Central memory CD4-positive, alpha-beta T cell (primary cell): ENCODE measurements around the gene MAPK7.
"Not testable (repeated sequence)": the region's sequence is repeated elsewhere in the genome, so short reads cannot be mapped to it uniquely, and the experiment has no call there.

Experiments
- DNase-seq: peaks from one replicate; pipeline ENCODE4 v3.0.0; 2022

MAPK7 gene

DNA sequence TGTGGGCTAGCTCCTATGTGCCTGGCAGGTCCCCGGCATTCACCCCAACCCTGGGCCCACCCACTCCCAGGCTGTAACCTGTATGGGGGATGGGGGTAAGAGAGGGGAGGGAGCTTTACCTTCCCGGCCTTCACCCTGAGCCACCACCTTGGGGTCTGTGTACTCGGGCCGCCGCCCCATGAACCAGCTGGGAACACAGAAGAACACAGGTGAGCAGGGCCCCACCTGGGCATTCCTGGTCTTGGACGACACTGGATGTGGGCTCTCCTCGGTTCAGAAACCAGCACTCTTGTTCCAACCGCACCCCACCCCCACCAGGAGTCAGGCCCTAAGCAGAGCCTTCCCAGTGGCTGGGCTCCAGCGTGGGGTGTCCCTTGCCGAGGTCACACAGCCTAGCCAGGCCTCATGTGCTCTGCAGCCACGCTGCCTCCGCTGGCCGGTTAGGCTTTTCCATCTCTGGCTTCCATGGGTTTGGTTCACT lies 34.6 kb upstream of the MAPK7 start:
- DNase-seq, result no peak

DNA sequence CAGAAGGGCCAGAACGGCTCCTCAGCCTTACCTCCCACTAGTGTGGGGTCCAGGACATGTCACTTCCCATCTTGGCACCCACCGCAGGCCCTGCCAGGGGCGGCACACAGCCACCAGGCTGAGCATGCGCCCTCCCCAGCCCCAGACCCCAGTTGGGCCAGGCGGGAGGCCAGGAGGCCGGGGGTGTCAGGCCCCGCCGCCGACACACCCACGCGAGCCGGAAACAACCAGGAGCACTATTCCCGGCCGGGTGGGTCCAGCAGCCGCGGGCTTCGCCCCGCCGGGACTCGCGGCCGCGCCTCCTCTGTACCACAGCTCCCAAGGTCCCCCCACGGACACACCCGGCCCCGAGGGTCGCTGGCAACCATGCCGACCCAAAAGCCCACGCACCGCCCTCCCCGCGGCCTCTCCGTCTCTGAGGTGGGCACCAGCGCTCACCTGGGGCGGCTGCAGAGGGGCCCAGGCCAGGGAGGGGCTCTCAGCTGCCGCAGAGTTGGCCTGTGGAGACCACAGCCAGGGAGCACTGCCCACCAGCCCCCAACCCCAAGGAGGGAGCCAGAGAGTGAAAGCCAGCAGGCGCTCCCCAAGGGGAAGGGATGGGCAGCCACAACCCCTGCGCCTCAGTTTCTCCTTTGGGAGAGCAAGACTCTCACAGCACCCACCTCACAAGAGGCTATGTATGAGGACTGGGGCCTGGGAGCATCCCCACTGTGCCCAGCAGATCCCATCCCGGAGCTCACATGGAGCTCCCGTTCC lies 33.8 kb upstream of the MAPK7 start:
- no peak for DNase-seq

DNA sequence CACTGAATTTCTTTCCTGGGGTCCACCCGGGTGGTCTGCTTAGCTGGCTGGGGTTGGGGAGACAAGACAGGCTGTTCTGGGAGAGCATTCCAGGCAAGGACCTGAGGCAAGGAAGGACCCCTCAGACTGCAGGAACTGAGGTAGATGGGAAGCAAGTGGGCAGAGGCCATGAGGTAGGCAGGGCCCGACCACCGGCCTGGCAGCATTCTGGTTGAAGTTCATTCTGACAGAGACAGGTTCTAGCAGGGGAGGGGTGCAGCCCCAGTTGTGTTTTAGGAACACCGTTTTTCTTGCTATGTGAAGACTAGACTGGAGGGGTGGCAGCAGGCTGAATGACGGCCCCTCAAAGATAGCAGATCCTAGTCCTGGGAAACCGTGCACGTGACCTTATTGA lies 33.2 kb upstream of the MAPK7 start:
- DNase-seq, result no peak

DNA sequence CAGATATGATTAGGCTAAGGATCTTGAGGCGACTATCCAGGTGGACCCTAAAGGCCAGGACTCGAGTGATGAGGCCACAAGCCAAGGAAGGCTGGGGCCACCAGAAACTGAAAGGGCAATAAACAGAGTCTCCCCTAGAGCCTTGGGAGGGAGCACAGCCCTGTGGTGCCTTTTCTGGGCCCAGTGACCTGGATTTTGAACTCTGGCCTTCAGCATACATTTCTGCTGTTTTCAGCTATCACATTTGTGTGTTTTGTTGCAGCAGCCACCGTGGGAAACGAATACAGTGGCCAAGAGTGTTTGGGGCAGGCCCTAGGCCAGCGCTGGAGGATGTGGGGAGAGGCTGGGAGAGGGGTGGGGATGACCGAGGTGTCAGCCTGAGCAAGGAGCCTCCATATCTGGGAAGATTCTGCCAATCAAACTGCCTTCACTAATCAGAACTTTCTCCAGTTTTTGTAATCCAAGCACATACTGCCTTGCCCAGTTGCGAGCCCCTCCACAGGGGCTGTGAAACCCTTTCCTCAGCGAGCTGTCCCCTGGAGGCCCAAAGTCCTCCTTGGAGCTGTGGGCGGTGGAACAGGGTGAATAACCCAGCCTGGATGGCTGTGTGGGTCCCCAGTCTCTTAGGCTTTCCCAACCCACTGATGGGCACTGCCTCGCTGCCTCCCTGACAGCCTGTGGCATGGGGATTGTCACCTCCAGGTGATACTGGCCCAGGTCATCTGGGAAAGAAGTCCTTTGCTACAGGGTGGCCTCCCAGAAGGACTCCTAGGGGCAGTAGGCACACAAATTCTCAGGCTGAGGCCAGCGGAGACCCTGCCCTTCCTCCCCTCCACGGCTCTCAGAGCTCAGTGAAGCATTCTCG lies 32.6 kb upstream of the MAPK7 start:
- DNase-seq, result no peak

DNA sequence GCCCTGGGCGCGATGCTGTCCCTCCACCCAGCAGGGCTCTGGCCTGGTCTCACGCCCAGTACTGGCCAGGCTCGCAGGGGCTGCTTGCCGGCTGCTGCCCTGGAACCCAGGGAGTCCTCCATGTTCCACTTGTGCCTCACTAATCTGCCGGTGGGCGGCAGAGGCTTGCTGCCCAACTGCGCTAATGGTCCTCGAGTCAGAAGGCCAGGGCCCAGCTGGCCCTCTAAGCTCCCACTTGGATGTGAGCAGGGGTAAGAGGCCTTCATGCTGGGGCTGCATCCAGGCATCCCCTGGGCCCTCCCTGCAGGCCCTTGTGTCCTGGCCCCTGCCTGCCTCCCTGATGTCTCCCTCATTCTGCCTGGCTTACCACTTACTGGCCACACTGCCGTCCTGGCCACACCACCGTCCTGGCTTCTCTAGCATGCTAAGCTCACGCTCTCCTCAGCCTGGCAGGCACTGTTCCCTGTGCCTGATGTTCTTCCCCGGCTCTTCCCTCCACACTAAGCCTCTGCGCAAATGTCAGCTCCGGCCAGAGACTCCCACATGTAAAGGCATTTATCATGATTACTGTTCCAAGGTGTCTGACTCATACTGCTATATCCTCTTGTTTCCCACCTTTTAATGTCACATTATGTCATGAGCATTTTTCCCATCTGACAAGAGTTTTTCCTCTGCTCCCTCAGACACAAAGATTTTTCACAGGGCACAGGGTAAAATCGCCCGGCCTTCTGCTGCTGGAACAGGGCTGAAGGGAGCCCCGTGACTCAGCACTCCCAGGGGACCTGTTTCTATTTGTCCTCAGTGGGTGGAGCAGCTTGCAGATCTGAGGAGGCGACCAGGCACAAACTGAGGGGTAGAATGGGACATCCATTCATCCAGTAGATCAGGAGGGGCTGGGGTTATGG lies 31.7 kb upstream of the MAPK7 start:
- DNase-seq, result no peak

DNA sequence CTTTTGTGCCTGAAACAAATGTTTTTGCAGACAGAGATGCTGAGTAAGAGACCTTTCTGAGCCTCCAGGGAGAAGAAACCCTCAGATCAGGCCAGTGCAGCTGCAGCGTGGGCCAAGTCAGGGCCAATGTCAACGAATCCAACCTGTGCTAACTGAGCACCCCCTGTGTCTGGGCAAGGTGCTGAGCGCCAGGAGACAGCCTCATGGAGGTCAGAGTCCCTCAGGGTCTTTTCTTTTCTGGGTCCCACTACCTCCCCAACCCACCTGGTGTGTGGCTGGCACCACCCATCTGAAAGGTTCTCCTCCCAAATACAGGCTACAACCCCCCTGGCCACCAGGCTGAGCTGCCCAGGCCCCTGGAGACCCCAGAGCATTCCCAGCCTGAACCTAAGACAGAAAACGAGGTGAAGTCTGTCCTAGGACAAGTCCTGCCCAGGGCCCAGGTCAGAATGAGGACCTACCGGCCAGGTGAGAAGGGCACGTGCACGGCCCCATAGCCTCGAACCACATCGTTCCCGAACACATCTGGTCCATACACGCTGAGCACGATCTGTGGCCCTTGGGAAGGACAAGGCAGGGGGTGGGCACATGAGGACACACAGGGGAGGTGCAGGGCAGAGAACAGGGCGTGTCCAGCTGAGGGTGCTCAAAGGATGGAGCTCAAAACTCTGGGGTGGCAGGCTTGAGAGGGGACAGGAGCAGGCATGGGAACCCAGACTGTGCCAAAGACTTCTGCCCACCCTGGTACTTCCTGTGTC lies 30.8 kb upstream of the MAPK7 start:
- DNase-seq, result no peak

DNA sequence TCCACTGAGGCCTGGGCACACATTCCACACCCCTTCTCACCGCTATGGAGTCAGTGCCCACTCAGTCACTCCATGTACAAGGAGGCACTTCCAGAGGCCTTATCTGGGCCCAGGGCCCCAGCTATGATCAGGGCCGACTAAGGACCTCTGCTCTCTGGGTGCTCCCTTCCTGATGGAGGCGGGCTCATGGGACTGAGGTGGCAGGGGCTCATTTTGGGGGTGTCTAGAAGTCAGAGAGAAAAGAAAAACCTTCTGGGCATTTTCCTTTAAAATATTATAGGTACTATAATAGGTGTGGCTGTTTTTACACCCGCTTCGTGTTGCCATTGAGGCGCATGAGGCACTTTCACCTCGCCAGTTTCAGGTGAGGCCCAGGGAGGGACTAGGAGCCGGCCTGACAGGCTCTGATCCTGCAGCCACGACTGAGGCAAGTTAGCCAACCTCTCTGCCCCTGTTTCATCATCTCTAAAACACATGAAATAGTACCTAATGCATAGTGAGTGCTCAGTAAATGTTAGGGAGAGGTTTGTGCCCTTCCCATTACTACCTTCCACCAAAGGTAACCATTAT lies 30.1 kb upstream of the MAPK7 start:
- no peak for DNase-seq

DNA sequence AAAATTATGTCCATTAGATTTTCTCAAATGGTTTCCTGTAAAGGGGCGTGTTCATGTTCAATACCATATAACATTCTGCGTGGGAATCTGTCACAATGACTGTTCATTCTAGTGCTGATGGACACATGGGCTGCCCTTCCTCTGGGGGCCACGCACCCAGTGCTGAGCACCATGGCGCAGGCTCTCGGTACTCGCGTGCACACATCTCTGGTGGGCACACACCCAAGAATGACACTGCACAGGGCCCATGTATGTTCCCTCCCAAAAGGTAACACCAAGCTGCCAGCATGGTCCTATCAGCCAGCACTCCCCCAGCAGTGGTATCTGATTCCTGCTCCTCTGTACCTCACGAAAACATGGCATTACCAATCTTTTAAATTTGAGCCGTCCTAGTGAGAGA lies 29.5 kb upstream of the MAPK7 start:
- DNase-seq, result no peak

DNA sequence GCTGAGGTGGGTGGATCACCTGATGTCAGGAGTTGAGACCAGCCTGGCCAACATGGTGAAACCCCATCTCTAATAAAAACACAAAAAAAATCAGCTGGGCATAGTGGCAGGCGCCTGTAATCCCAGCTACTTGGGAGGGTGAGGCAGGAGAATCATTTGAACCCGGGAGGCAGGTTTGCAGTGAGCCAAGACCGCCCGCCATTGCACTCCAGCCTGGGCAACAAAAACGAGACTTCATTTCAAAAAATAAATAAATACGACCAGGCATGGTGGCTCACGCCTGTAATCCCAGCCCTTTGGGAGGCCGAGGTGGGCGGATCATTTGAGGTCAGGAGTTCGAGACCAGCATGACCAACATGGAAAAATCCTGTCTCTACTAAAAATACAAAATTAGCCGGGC lies 24.9 kb upstream of the MAPK7 start:
- DNase-seq, result not testable (repeated sequence)

DNA sequence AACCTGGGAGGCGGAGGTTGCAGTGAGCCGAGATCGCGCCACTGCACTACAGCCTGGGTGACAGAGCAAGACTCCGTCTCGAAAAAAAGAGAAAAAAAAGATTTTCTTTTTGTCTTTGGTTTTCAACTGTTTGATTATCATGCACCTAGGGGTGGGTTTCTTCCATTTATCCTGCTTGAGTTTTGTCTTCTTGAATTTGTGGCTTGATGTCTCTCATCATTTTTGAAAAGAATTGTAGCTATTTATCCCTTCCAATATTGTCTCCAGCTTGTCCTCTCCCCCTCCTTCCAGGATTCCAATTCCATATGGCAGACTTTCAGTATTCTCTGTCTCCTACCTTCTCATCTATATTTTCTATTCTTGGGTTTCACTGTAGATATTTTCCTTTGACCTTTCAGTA lies 23.6 kb upstream of the MAPK7 start:
- no peak for DNase-seq

DNA sequence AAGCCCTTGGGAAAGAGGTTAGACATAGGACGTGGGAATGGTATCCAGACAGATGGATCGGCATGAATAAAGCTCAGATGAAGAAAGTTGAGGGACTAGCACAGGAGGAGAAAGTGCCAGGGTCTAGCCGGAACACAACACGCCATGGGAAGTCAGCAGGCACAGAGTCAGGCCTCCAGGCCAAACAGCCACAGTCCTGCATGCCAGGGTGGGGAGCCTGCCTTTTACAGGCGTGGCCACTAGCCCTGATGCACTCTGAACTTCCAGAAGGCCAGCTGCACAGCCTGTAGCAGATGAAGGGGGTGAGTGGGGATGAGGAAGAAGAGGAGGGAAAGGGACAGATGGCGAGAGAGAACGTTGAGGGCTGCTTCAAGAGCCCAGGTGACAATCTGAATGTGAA lies 20.9 kb upstream of the MAPK7 start:
- DNase-seq, result no peak

DNA sequence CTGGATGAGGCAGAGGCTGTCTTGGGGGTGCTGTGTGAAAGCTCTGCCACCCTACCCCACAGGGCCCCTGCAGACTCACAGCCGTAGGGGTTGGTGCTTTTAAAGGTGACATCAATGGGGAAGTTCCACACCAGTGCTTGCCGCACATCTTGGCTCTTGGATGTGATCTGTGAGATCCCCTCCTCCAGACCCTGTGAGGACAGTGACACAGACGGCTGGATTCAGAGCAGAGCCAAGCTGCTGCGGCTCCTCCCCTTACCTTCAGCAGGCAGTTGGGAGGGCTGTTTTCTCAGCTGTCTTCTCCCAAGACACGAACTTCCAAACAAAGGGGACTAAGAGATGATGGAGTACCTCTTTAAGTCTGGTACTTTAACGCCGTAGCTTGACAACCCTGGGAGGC lies 20.5 kb upstream of the MAPK7 start:
- no peak for DNase-seq

DNA sequence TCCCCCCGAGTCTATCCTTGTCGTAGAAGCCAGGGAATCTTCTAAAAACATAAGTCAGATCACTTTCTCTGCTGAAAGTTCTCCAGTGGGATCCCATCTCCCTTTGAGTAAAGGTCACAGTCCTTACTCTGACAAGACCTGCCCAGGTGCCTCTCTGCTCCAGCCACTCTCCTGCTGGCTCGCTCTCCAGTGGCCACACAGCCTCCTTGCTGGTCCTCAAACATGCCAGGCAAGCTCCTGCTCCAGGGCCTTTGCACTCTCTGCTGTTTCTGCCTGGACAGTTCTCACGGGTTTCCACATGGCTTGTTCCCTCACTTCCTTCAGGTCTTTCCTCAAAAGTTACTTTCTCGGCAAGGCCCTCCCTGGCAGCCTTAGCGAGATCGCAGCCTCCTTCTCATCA lies 19.1 kb upstream of the MAPK7 start:
- no peak for DNase-seq

DNA sequence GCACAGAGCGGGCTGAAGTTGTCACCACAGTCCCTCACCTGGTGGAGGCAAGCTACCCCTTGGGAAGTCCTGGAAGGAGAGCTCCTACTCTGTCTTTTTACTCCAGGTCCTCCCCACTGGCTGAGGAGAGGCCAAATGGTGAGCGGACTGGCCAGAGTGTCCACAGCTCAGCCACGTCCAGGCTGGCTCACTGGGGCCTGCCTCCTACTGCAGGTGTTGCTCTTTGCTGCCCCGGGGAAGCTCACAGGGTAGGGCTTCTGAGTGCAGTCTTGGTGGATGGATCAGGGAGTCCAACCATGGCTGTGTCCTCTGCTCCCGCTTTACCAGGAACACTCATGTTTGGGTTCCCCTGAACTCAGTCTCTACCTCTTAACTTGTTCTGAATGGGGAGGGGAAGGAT lies 18.4 kb upstream of the MAPK7 start:
- no peak for DNase-seq

DNA sequence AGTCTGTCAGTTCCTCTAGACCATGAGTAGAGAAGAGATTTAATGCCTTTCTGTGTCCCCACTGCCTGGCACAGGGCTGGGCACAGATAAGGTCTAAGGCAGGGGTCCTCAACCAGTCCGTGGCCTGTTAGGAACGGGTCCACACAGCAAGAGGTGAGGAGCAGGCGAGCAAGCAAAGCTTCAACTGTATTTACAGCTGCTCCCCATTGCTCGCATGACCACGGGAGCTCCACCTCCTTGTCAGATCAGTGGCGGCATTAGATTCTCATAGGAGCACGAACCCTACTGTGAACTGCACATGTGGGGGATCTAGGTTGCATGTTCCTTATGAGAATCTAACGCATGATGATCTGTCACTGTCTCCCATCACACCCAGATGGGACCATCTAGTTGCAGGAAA lies 17.5 kb upstream of the MAPK7 start:
- DNase-seq, result no peak

DNA sequence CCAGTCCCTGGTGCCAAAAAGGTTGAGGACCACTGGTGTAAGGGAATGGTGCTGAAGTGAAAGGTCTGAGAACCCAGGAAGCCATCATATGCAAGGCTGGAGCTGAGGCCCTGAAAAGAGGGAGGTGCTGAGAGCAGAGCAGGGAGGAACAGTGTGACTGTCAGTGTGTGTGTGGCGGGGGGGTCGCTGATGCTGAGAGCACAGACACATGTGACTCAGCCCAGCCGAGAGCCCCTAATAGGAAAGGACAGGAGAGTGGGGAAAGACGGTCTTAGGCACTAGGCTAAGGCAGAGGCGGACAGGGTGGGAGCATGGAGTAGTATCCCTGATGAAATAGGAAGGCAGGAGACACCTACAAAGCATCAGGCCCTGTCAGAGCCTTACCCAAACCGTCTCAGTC lies 17.0 kb upstream of the MAPK7 start:
- DNase-seq, result no peak

DNA sequence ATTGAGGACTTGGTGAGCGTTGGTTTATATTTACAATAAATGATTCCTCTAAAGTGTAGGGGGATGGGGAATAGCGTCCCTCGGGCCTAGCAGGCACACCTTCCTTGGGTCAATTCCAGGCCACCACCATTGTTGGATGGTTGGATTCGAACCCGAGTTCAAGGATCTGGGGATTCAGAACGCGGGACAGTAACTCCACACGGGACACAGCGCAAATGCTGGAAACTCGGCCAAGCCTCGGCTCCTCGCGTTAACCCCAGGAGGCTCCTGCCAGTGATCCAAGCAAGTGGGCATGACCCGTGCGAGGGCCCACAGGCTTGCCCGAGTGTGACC lies 16.4 kb upstream of the MAPK7 start:
- DNase-seq, result no peak

DNA sequence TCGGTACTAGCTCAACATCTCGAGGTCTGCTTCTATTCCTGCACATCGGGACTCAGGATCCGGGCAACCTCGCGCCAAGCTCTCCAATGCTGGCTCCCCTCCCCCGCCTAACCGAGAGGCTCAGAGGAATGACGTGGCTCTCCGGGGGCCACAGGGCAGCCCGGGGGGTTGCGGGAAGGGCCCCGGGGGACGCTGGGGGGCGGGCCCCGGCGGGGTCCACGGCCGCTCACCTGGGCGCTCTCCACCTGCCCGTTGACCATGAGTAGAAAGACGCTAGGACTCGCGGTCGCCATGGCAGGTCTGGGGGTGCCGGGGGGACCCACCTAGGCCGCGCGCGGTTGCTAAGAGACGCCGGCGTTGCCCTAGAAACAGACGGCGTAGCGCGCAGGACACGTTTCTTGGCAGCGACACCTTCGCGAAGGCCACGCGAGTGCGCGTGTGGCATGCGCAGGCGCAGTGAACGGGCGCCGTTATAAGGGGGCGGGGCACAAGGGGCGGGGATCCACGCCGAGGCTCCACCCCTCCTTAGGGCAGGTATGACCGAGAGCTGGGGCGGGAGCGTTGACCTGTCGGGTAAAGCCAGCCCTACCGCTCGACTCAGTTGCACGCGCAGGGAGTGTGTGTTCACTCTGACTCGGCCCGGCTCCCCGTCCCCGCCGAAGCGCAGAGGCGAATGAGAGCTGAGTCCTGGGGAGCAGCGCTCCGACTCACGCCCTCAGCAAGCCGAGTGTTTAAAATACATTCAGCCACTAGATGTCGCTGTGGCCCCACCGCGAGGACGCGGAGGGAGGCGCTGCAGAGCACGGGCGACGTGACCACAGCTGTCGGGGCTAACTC lies 15.8 kb upstream of the MAPK7 start, which contains the start of gene B9D1:
Gene B9D1, minus strand, starts transcription at position 447 of the 837 bp plus-strand sequence. Its CDS starts 154 bp downstream, at position 293.
- DNase-seq, result peak; percentile 91

DNA sequence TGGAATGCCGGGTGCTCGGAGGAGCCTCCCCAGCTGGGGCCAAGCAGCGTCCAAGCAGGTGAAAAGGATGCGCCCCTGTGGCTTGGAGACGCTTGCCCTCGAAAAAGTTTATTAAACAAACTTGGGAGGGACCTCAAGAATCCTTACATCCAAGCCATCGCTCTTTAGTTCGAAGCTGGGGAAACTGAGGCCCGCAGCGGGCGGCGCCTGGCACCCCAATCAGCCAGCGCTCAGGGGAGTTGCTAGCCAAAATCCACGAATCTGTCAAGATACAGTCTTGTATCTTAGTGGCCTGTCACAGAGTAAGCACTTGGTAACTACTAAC lies 15.2 kb upstream of the MAPK7 start:
- no peak for DNase-seq

DNA sequence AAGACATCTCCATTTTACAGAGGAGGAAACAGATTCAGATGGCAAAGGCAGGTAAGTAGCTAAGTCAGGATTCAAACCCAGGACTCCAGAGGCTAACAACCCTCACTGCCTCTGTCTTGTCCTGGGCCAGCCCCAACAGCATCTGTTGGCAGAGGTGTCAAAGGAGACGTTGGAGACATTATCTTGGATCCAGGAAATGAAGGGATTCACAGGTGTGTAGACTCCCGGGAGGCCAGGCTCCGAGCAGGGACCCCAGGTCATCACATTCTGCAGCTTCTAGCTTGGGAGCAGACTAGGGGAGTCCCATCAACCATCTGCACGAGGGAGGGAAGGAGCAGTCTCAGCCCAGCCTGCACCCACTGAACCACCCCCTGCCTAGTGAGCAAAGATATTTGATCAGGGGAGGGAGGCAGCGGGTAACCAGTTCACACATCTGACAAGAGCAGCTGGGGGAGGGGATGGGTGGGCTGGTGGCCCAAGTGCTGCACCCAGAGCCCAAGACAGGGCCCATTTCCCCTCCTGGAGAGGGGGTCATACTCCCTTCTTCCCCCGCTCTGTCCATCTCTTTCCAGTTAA lies 14.8 kb upstream of the MAPK7 start:
- DNase-seq, result no peak
